Measurements from ENCODE around the gene CHRNA7. TPM values are rescaled to one million over a fixed set of nuclear protein-coding genes. Genes with fewer than 3 reads are reported as not detected.

Gene CHRNA7
- total RNA-seq, 3 donors from 2014 or later, result 2.3 to 4.8 TPM; not detected in 1

GRCh38 chr15:32104061-32104995 lies 74.0 kb downstream of the CHRNA7 start:
- Histone ChIP-seq H3K27ac (no peak overlapping the region), H3K9me3 (no peaks in the 10 kb centered on the region), H3K36me3 (no peaks in the 10 kb centered on the region), H3K4me1 (no peaks in the 10 kb centered on the region), H3K27me3 (no peaks in the 10 kb centered on the region), H3K4me3 (no peak overlapping the region)
- intact Hi-C loops (cut with DNase I; ENCODE audit: low total_unique reads), result no loop called here
- no peak for DNase-seq (ENCODE audit: low spot score in 2 of 2)
- TF ChIP-seq CTCF (IDR thresholded peaks at IDR 0.05) (no peak), POLR2AphosphoS5 (IDR thresholded peaks at IDR 0.05) (no peak), POLR2A (IDR thresholded peaks at IDR 0.05) (no peak)

GRCh38 chr15:32105258-32106241 lies 75.2 kb downstream of the CHRNA7 start:
- H3K9me3 ChIP-seq, result no peaks in the 10 kb centered on the region
- no peaks in the 10 kb centered on the region for H3K27me3 ChIP-seq
- no peak overlapping the region for H3K4me3 ChIP-seq
- H3K4me1 ChIP-seq, result no peaks in the 10 kb centered on the region
- no peak overlapping the region for H3K27ac ChIP-seq
- intact Hi-C loops (cut with DNase I; ENCODE audit: low total_unique reads), result no loop called here
- TF ChIP-seq POLR2A (IDR thresholded peaks at IDR 0.05) (no peak), CTCF (IDR thresholded peaks at IDR 0.05) (no peak), POLR2AphosphoS5 (IDR thresholded peaks at IDR 0.05) (no peak)
- no peak for DNase-seq (ENCODE audit: low spot score in 2 of 2)
- H3K36me3 ChIP-seq, result no peaks in the 10 kb centered on the region

GRCh38 chr15:32106401-32107381 lies 76.4 kb downstream of the CHRNA7 start:
- Histone ChIP-seq H3K4me1 (no peaks in the 10 kb centered on the region), H3K9me3 (no peaks in the 10 kb centered on the region), H3K27ac (no peak overlapping the region), H3K4me3 (no peak overlapping the region), H3K27me3 (no peaks in the 10 kb centered on the region), H3K36me3 (no peaks in the 10 kb centered on the region)
- intact Hi-C loops (cut with DNase I; ENCODE audit: low total_unique reads), result no loop called here
- no peak for DNase-seq (ENCODE audit: low spot score in 2 of 2)
- TF ChIP-seq CTCF (IDR thresholded peaks at IDR 0.05) (no peak), POLR2A (IDR thresholded peaks at IDR 0.05) (no peak), POLR2AphosphoS5 (IDR thresholded peaks at IDR 0.05) (no peak)

GRCh38 chr15:32107477-32108080 lies 77.3 kb downstream of the CHRNA7 start:
- no peak for DNase-seq (ENCODE audit: low spot score in 2 of 2)
- Histone ChIP-seq H3K27ac (no peak overlapping the region), H3K27me3 (no peaks in the 10 kb centered on the region), H3K4me3 (no peak overlapping the region), H3K4me1 (no peaks in the 10 kb centered on the region), H3K36me3 (no peaks in the 10 kb centered on the region), H3K9me3 (no peaks in the 10 kb centered on the region)
- intact Hi-C loops (cut with DNase I; ENCODE audit: low total_unique reads), result no loop called here
- TF ChIP-seq POLR2A (IDR thresholded peaks at IDR 0.05) (no peak), CTCF (IDR thresholded peaks at IDR 0.05) (no peak), POLR2AphosphoS5 (IDR thresholded peaks at IDR 0.05) (no peak)

Data from breast epithelium (tissue), 4 donors.